Right atrium auricular region (tissue), 2 donors: ENCODE results near the gene PHACTR4. TPM values are rescaled to one million over a fixed set of nuclear protein-coding genes. Genes with fewer than 3 reads are reported as not detected.
"Not testable (repeated sequence)": the region's sequence is repeated elsewhere in the genome, so short reads cannot be mapped to it uniquely, and the experiment has no call there.

Source experiments
- DNase-seq: peaks from one replicate; pipeline ENCODE4 v3.0.0-alpha.2; 2019; ENCODE audit warnings: low spot score
- H3K27ac ChIP-seq, 2 donors: fragments of 200-600 bp; sonication (generic); 1 replicate in 1 of 2; 2 replicates in 1 of 2; pipeline ENCODE4 v1.5.1; 2016 to 2019
- H3K27me3 ChIP-seq, 2 donors: fragments of 200-600 bp; sonication (generic); one replicate each; pipeline versions ENCODE4 v1.5.1 to v1.6.0; 2017 to 2019
- H3K36me3 ChIP-seq: fragments of 200-600 bp; sonication (generic); one replicate; pipeline ENCODE4 v1.5.1; 2016
- H3K4me1 ChIP-seq, 2 donors: fragments of 200-600 bp; sonication (generic); one replicate each; pipeline versions ENCODE4 v1.5.1 to v1.6.0; 2017 to 2019
- H3K4me3 ChIP-seq, 2 donors: fragments of 200-600 bp; sonication (generic); 1 replicate in 1 of 2; 2 replicates in 1 of 2; pipeline ENCODE4 v1.5.1; 2017 to 2019; ENCODE audit warnings: mild to moderate bottlenecking in 1 of 2, moderate library complexity in 1 of 2
- H3K9me3 ChIP-seq, 2 donors: fragments of 200-600 bp; sonication (generic); one replicate each; pipeline ENCODE4 v1.5.1; 2019
- CTCF ChIP-seq, 2 donors: fragments of 200-600 bp; sonication (generic); IDR thresholded peaks; one replicate each; pipeline ENCODE4 v1.5.1; 2019; ENCODE audit warnings: antibody characterized with exemption in 2 of 2
- total RNA-seq, 2 donors: library from RNA; depleted of rRNA; stranded (reverse); fragments of >200 nt; gene quantifications; one replicate each; pipeline ENCODE4 v1.1.0, GENCODE V29; 2016

Gene PHACTR4
- total RNA-seq, 2 donors from 2014 or later, result 15.8 to 22.4 TPM

GRCh38 chr1:28443550-28443949, 74.0 kb downstream of the PHACTR4 start:
- Histone ChIP-seq H3K27ac (no peak overlapping the region), H3K4me1 (no peaks in the 10 kb centered on the region), H3K9me3 (no peaks in the 10 kb centered on the region), H3K27me3 (no peaks in the 10 kb centered on the region), H3K36me3 (no peaks in the 10 kb centered on the region), H3K4me3 (no peak overlapping the region)
- DNase-seq, result no peak
- no peak for TF ChIP-seq CTCF (IDR thresholded peaks at IDR 0.05)

GRCh38 chr1:28447679-28448078, 78.1 kb downstream of the PHACTR4 start:
- Histone ChIP-seq H3K27ac (no peak overlapping the region), H3K9me3 (no peaks in the 10 kb centered on the region), H3K4me3 (no peak overlapping the region), H3K36me3 (no peaks in the 10 kb centered on the region), H3K27me3 (no peaks in the 10 kb centered on the region), H3K4me1 (no peaks in the 10 kb centered on the region)
- DNase-seq, result no peak
- TF ChIP-seq CTCF (IDR thresholded peaks at IDR 0.05), result no peak

- H3K27ac ChIP-seq, H3K9me3 ChIP-seq, H3K4me1 ChIP-seq, H3K4me3 ChIP-seq, H3K36me3 ChIP-seq, DNase-seq, H3K27me3 ChIP-seq: not testable (repeated sequence)
Observed at GRCh38 chr1:28448094-28448611, 78.6 kb downstream of the PHACTR4 start.

GRCh38 chr1:28449904-28450303, 80.4 kb downstream of the PHACTR4 start:
- Histone ChIP-seq H3K27ac (no peak overlapping the region), H3K4me1 (no peaks in the 10 kb centered on the region), H3K4me3 (no peak overlapping the region), H3K27me3 (no peaks in the 10 kb centered on the region), H3K36me3 (peaks cover 4% of the 10 kb centered on the region), H3K9me3 (no peaks in the 10 kb centered on the region)
- no peak for DNase-seq
- TF ChIP-seq CTCF (IDR thresholded peaks at IDR 0.05), result no peak

GRCh38 chr1:28450561-28450960, 81.0 kb downstream of the PHACTR4 start:
- DNase-seq, result no peak
- no peak overlapping the region for H3K4me3 ChIP-seq
- peaks cover 4% of the 10 kb centered on the region for H3K36me3 ChIP-seq
- H3K9me3 ChIP-seq, result no peaks in the 10 kb centered on the region
- H3K27ac ChIP-seq, result no peak overlapping the region
- no peak for TF ChIP-seq CTCF (IDR thresholded peaks at IDR 0.05)
- H3K4me1 ChIP-seq, result no peaks in the 10 kb centered on the region
- no peaks in the 10 kb centered on the region for H3K27me3 ChIP-seq

GRCh38 chr1:28451011-28451410, 81.5 kb downstream of the PHACTR4 start:
- Histone ChIP-seq H3K36me3 (peaks cover 4% of the 10 kb centered on the region), H3K27ac (no peak overlapping the region), H3K27me3 (no peaks in the 10 kb centered on the region), H3K9me3 (no peaks in the 10 kb centered on the region), H3K4me1 (peaks cover 0 to under 1% of the 10 kb centered on the region in 2 donors), H3K4me3 (no peak overlapping the region)
- no peak for TF ChIP-seq CTCF (IDR thresholded peaks at IDR 0.05)
- no peak for DNase-seq
